Sigmoid colon (tissue), 7 donors: ENCODE measurements around the gene DDR1. TPM values are rescaled to one million over a fixed set of nuclear protein-coding genes. Genes with fewer than 3 reads are reported as not detected.

Experiments
- DNase-seq: peaks from one replicate; pipeline ENCODE4 v3.0.0-alpha.2; 2019
- H3K27ac ChIP-seq, 4 donors: fragments of 200-600 bp; sonication (generic); one replicate each; pipeline ENCODE4 v1.5.1; 2016 to 2019; ENCODE audit warnings: mild to moderate bottlenecking in 1 of 4
- H3K27me3 ChIP-seq, 3 donors: fragments of 200-600 bp; sonication (generic); one replicate each; pipeline ENCODE4 v1.5.1; 2019; ENCODE audit warnings: mild to moderate bottlenecking in 1 of 3
- H3K36me3 ChIP-seq, 4 donors: fragments of 200-600 bp; sonication (generic); one replicate each; pipeline ENCODE4 v1.5.1; 2016 to 2019
- H3K4me1 ChIP-seq, 4 donors: fragments of 200-600 bp; sonication (generic); one replicate each; pipeline ENCODE4 v1.5.1; 2017 to 2019
- H3K4me3 ChIP-seq, 4 donors: fragments of 200-600 bp; sonication (generic); one replicate each; pipeline ENCODE4 v1.5.1; 2017 to 2019; ENCODE audit warnings: mild to moderate bottlenecking in 2 of 4, moderate library complexity in 1 of 4
- H3K9me3 ChIP-seq, 4 donors: fragments of 200-600 bp in 3 of 4; sonication (generic) in 3 of 4; one replicate each; pipeline versions ENCODE4 v1.5.1 to v1.6.1; 2013 to 2019
- CTCF ChIP-seq, 4 experiments: fragments of 450-650 bp in 3 of 4; fragments of 200-600 bp in 1 of 4; IDR thresholded peaks; one replicate each; pipeline ENCODE4 v1.5.1; 2016 to 2019; ENCODE audit warnings: antibody characterized with exemption in 4 of 4, mild to moderate bottlenecking in 3 of 4, moderate library complexity in 2 of 4
- EP300 ChIP-seq, 4 donors: sonication (generic); formaldehyde crosslinking; IDR thresholded peaks; one replicate each; pipeline ENCODE4 v1.6.1; 2017; ENCODE audit warnings: antibody characterized with exemption in 4 of 4
- POLR2A ChIP-seq, 2 donors: fragments of 450-650 bp; IDR thresholded peaks; one replicate each; pipeline ENCODE4 v1.6.1; 2016; ENCODE audit warnings: antibody characterized with exemption in 2 of 2, mild to moderate bottlenecking in 2 of 2, moderate library complexity in 2 of 2
- POLR2AphosphoS5 ChIP-seq, 4 donors: sonication (generic); formaldehyde crosslinking; IDR thresholded peaks; one replicate each; pipeline ENCODE4 v1.6.1; 2017; ENCODE audit warnings: antibody characterized with exemption in 4 of 4
- WGBS, 2 donors: extraction: QIAGEN DNeasy Blood & Tissue Kit; methylation state at CpG; one replicate each; pipeline ENCODE4 v1.1.7; 2013; 5-methylcytosine and 5-hydroxymethylcytosine counted together
- intact Hi-C: fragments of 100-400 bp; cut with DNase I; formaldehyde crosslinking; loops from one replicate; pipeline ENCODE4 v1.15.1; 2023
- polyA plus RNA-seq, 3 donors: library from polyadenylated mRNA; stranded (reverse); fragments of 200-250 nt; gene quantifications; one replicate each; pipeline ENCODE4 v1.2.3, GENCODE V29; 2013
- total RNA-seq, 4 donors: library from RNA; depleted of rRNA; stranded (reverse); fragments of >200 nt; gene quantifications; one replicate each; pipeline ENCODE4 v1.1.0, GENCODE V29; 2016
- donor health status: healthy with polysubstance abuse.
- donor health status: Bipolar disorder and iron deficiency.
- donor health status: healthy.

DDR1 gene
- total and polyA plus RNA-seq, 7 donors, result 7.9 to 110 (median 25.2) TPM

GRCh38 chr6:30928677-30929076, 44.4 kb downstream of the DDR1 start:
- Histone ChIP-seq H3K4me1 (no peaks in the 10 kb centered on the region), H3K36me3 (peaks cover 0 to 30% (median 5%) of the 10 kb centered on the region in 4 donors), H3K27ac (no peak overlapping the region), H3K4me3 (no peak overlapping the region), H3K9me3 (peaks cover 0 to 7% (median 4%) of the 10 kb centered on the region in 4 donors), H3K27me3 (no peaks in the 10 kb centered on the region)
- no peak for DNase-seq
- TF ChIP-seq EP300 (IDR thresholded peaks at IDR 0.05), result no peak
- TF ChIP-seq POLR2A (IDR thresholded peaks at IDR 0.05), result no peak
- TF ChIP-seq POLR2AphosphoS5 (IDR thresholded peaks at IDR 0.05), result no peak
- no peak for TF ChIP-seq CTCF (IDR thresholded peaks at IDR 0.05)
- 83 to 97% methylated on average over 3 of the region's 3 CpGs for WGBS, 2 donors
- intact Hi-C loops, result no loop called here

GRCh38 chr6:30930506-30930905, 46.2 kb downstream of the DDR1 start:
- Histone ChIP-seq H3K9me3 (peaks cover 0 to 7% (median 4%) of the 10 kb centered on the region in 4 donors), H3K27me3 (no peaks in the 10 kb centered on the region), H3K4me3 (no peak overlapping the region), H3K36me3 (peaks cover 0 to 14% (median 2%) of the 10 kb centered on the region in 4 donors), H3K27ac (no peak overlapping the region), H3K4me1 (no peaks in the 10 kb centered on the region)
- intact Hi-C loops, result no loop called here
- 94 to 95% methylated on average over 4 of the region's 4 CpGs for WGBS, 2 donors
- no peak for DNase-seq
- TF ChIP-seq CTCF (IDR thresholded peaks at IDR 0.05), result no peak
- TF ChIP-seq POLR2A (IDR thresholded peaks at IDR 0.05), result no peak
- no peak for TF ChIP-seq POLR2AphosphoS5 (IDR thresholded peaks at IDR 0.05)
- TF ChIP-seq EP300 (IDR thresholded peaks at IDR 0.05), result no peak

GRCh38 chr6:30931272-30931671, 47.0 kb downstream of the DDR1 start:
- no peaks in the 10 kb centered on the region for H3K27me3 ChIP-seq
- intact Hi-C loops, result no loop called here
- peaks cover 0 to 6% (median 0%) of the 10 kb centered on the region in 4 donors for H3K36me3 ChIP-seq
- no peak for DNase-seq
- 75% methylated on average over 8 of the region's 8 CpGs for WGBS, 2 donors
- H3K9me3 ChIP-seq, result peaks cover 0 to 7% (median 4%) of the 10 kb centered on the region in 4 donors
- H3K27ac ChIP-seq, result no peak overlapping the region
- H3K4me1 ChIP-seq, result no peaks in the 10 kb centered on the region
- no peak for TF ChIP-seq EP300 (IDR thresholded peaks at IDR 0.05)
- no peak for TF ChIP-seq POLR2A (IDR thresholded peaks at IDR 0.05)
- no peak for TF ChIP-seq POLR2AphosphoS5 (IDR thresholded peaks at IDR 0.05)
- no peak for TF ChIP-seq CTCF (IDR thresholded peaks at IDR 0.05)
- H3K4me3 ChIP-seq, result no peak overlapping the region

GRCh38 chr6:30931969-30932645, 47.8 kb downstream of the DDR1 start, which contains the start of gene SFTA2:
SFTA2 (minus strand) TSS chr6:30932170; CDS start chr6:30932096, 74 bp downstream.
- Histone ChIP-seq H3K9me3 (peaks cover 0 to 7% (median 4%) of the 10 kb centered on the region in 4 donors), H3K4me1 (no peaks in the 10 kb centered on the region), H3K36me3 (no peaks in the 10 kb centered on the region), H3K27ac (no peak within 1 kb of the TSS), H3K27me3 (peaks cover 0 to under 1% (median 0%) of the 10 kb centered on the region in 3 donors), H3K4me3 (no peak within 1 kb of the TSS)
- 53 to 80% methylated on average over 7 of the region's 7 CpGs for WGBS, 2 donors
- no peak for TF ChIP-seq POLR2AphosphoS5 (IDR thresholded peaks at IDR 0.05)
- TF ChIP-seq EP300 (IDR thresholded peaks at IDR 0.05), result no peak
- no peak for TF ChIP-seq CTCF (IDR thresholded peaks at IDR 0.05)
- no peak for TF ChIP-seq POLR2A (IDR thresholded peaks at IDR 0.05)
- intact Hi-C loops, result no loop called here
- no peak for DNase-seq
